Measurements from ENCODE around the gene CARS2.

DNA sequence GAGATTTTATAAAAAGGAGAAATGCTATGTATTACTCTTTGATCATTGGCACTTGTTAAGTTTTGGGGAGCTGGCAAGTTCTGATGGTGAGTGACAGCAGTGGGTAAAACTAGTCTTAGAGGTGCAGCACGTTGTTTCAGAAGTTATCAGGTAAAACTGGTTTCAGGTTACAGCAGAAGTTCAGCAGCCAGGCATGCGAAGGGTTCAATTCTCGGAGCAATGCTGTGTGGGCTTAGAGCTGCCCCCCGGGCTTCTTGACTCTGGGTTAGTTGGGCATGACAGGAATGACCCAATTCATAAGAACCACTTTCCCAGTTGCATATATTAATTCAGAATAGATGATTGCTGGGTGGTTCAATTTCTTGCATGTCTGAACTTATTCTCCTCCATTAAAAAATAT, 42.4 kb upstream of the CARS2 start:
- no peak for TF ChIP-seq EZH2phosphoT487 (IDR thresholded peaks at IDR 0.05; ENCODE audit: insufficient read depth, low read depth)
- TF ChIP-seq EZH2 (IDR thresholded peaks at IDR 0.05; ENCODE audit: insufficient read depth, poor library complexity, severe bottlenecking), result no peak
